Mucosa of descending colon (tissue), 3 donors: ENCODE measurements around the gene MX1. TPM values are rescaled to one million over a fixed set of nuclear protein-coding genes. Genes with fewer than 3 reads are reported as not detected.

Experiments
- ATAC-seq: fragments of 200-7000 bp; cut with Tn5 transposase; one replicate; pipeline ENCODE4 v1.9.1; 2020; ENCODE audit warnings: mild to moderate bottlenecking, moderate library complexity
- DNase-seq, 3 donors: peaks; one replicate each; pipeline ENCODE4 v3.0.0-alpha.2; 2020
- H3K36me3 ChIP-seq: fragments of 200-600 bp; one replicate; pipeline ENCODE4 v1.8.0; 2021; ENCODE audit warnings: low read depth, mild to moderate bottlenecking
- H3K4me1 ChIP-seq: fragments of 200-600 bp; one replicate; pipeline ENCODE4 v1.8.0; 2021; ENCODE audit warnings: low read depth, mild to moderate bottlenecking
- H3K4me3 ChIP-seq: fragments of 200-600 bp; one replicate; pipeline ENCODE4 v1.8.0; 2021; ENCODE audit warnings: mild to moderate bottlenecking
- H3K9me3 ChIP-seq: fragments of 200-600 bp; one replicate; pipeline ENCODE4 v1.8.0; 2021; ENCODE audit warnings: mild to moderate bottlenecking
- CTCF ChIP-seq: fragments of 200-600 bp; IDR thresholded peaks from one replicate; pipeline ENCODE4 v1.8.0; 2022; ENCODE audit warnings: antibody characterized with exemption, mild to moderate bottlenecking
- intact Hi-C, 2 donors: fragments of 100-400 bp; cut with DNase I in 1 of 2; cut with micrococcal nuclease in 1 of 2; formaldehyde crosslinking; loops; one replicate each; pipeline versions ENCODE4 v1.11.0 to v1.11.1; 2022; cut with DNase I, micrococcal nuclease
- total RNA-seq, 3 donors: library from RNA; stranded (reverse); fragmentation: NEBNext Ultra II Directional in 2 of 3; extraction: Animal tissue kit (Norgen Biotek cat#: 25700) in 2 of 3; gene quantifications; one replicate each; pipeline versions ENCODE4 v1.2.1 to v1.2.4, GENCODE V29; 2021 to 2023
- donor health status: DM: no; HTN: no; CAD: no; lungs with moderate emphysema.
- donor health status: DM: no; HTN: no; CAD: no.
- donor health status: DM: no; HTN: yes; CAD: no.

Gene MX1
- total RNA-seq, 3 donors from 2014 or later = 30.7 to 78.5 (median 31.2) TPM

- H3K4me1 ChIP-seq = peaks cover 4% of the 10 kb centered on the region
- H3K4me3 ChIP-seq = no peak overlapping the region
- DNase-seq (peak in 2 of 3 donors; percentile 44 to 57), ATAC-seq (peak; percentile 82)
- H3K36me3 ChIP-seq = no peaks in the 10 kb centered on the region
- intact Hi-C loops = no loop called here
- no peak for TF ChIP-seq CTCF
- no peaks in the 10 kb centered on the region for H3K9me3 ChIP-seq
Measured at GRCh38 chr21:41396558-41397075, 29.4 kb upstream of the MX1 start.

- TF ChIP-seq CTCF = no peak
- no peak for ATAC-seq
- Histone ChIP-seq H3K9me3 (no peaks in the 10 kb centered on the region), H3K36me3 (no peaks in the 10 kb centered on the region), H3K4me3 (no peak overlapping the region), H3K4me1 (peaks cover 4% of the 10 kb centered on the region)
- DNase-seq = no peak
- intact Hi-C loops = no loop called here
Measured at GRCh38 chr21:41397471-41397891, 28.6 kb upstream of the MX1 start.

- DNase-seq (no peak), ATAC-seq (no peak)
- Histone ChIP-seq H3K4me3 (no peak overlapping the region), H3K36me3 (no peaks in the 10 kb centered on the region), H3K9me3 (no peaks in the 10 kb centered on the region), H3K4me1 (peaks cover 4% of the 10 kb centered on the region)
- no peak for TF ChIP-seq CTCF
- intact Hi-C loops = no loop called here
Measured at GRCh38 chr21:41398251-41398650, 27.8 kb upstream of the MX1 start.

- intact Hi-C loops = no loop called here
- ATAC-seq = no peak
- H3K9me3 ChIP-seq = no peaks in the 10 kb centered on the region
- peaks cover 4% of the 10 kb centered on the region for H3K4me1 ChIP-seq
- H3K4me3 ChIP-seq = no peak overlapping the region
- no peak for TF ChIP-seq CTCF
- DNase-seq = no peak
- no peaks in the 10 kb centered on the region for H3K36me3 ChIP-seq
Measured at GRCh38 chr21:41398831-41399230, 27.2 kb upstream of the MX1 start.

GRCh38 chr21:41399246-41399800 lies 26.7 kb upstream of the MX1 start:
- H3K36me3 ChIP-seq = no peaks in the 10 kb centered on the region
- intact Hi-C loops = no loop called here
- H3K9me3 ChIP-seq = no peaks in the 10 kb centered on the region
- no peak for ATAC-seq
- TF ChIP-seq CTCF = no peak
- no peak overlapping the region for H3K4me3 ChIP-seq
- DNase-seq = no peak
- peaks cover 4% of the 10 kb centered on the region for H3K4me1 ChIP-seq

- no peak for TF ChIP-seq CTCF
- Histone ChIP-seq H3K4me1 (no peaks in the 10 kb centered on the region), H3K4me3 (no peak overlapping the region), H3K9me3 (no peaks in the 10 kb centered on the region), H3K36me3 (no peaks in the 10 kb centered on the region)
- ATAC-seq = no peak
- DNase-seq = no peak
- intact Hi-C loops = no loop called here
Measured at GRCh38 chr21:41402231-41402630, 23.8 kb upstream of the MX1 start.
